ENCODE data around the gene PRKCE. TPM values are rescaled to one million over a fixed set of nuclear protein-coding genes. Genes with fewer than 3 reads are reported as not detected.

PRKCE gene
- total and polyA plus RNA-seq, 4 donors, result 2.5 to 38.6 (median 5.8) TPM

- Histone ChIP-seq H3K9me3 (ENCODE audit: control insufficient read depth in 4 of 4, low read length in 3 of 4) (no peaks in the 10 kb centered on the region), H3K27me3 (ENCODE audit: control insufficient read depth in 4 of 4, insufficient read depth in 4 of 4, low read length in 3 of 4) (no peaks in the 10 kb centered on the region), H3K27ac (ENCODE audit: low read depth in 1 of 2, low read length in 2 of 2) (no peak overlapping the region), H3K4me1 (ENCODE audit: control insufficient read depth in 4 of 4, insufficient read depth in 4 of 4, low read length in 3 of 4) (no peaks in the 10 kb centered on the region), H3K9ac (ENCODE audit: low read depth in 1 of 2, low read length in 2 of 2) (no peak overlapping the region), H3K36me3 (ENCODE audit: control insufficient read depth in 4 of 4, insufficient read depth in 3 of 4, low read depth in 1 of 4, low read length in 3 of 4) (no peaks in the 10 kb centered on the region), H3K4me3 (ENCODE audit: low read depth in 1 of 3, low read length in 3 of 3) (no peak overlapping the region)
- TF ChIP-seq RXRA (IDR thresholded peaks at IDR 0.05) (no peak), HNF4A (conservative IDR thresholded peaks at IDR 0.05) (no peak), ZBTB33 (IDR thresholded peaks at IDR 0.05) (no peak), REST (IDR thresholded peaks at IDR 0.05) (no peak), GABPA (IDR thresholded peaks at IDR 0.05 in 1 of 2, conservative IDR thresholded peaks at IDR 0.05 in 1 of 2) (no peak), RAD21 (IDR thresholded peaks at IDR 0.05) (no peak), HNF4G (IDR thresholded peaks at IDR 0.05) (no peak), TAF1 (conservative IDR thresholded peaks at IDR 0.05) (no peak), JUND (IDR thresholded peaks at IDR 0.05) (no peak), FOXA1 (IDR thresholded peaks at IDR 0.05) (no peak)
- 91% methylated on average over 11 of the region's 11 CpGs for WGBS
- peak; percentile 6 for DNase-seq (ENCODE audit: low spot score)
Observed at GRCh38 chr2:45953376-45954027, 302.0 kb downstream of the PRKCE start.

GRCh38 chr2:45954233-45954850, 302.9 kb downstream of the PRKCE start:
- no peak overlapping the region for H3K9ac ChIP-seq (ENCODE audit: low read depth in 1 of 2, low read length in 2 of 2)
- DNase-seq (ENCODE audit: low spot score), result no peak
- peaks cover 0 to 6% (median 0%) of the 10 kb centered on the region in 4 donors for H3K4me1 ChIP-seq (ENCODE audit: control insufficient read depth in 4 of 4, insufficient read depth in 4 of 4, low read length in 3 of 4)
- WGBS, result 93% methylated on average over 1 of the region's 1 CpG
- TF ChIP-seq ATF3 (IDR thresholded peaks at IDR 0.05), result no peak
- H3K9me3 ChIP-seq (ENCODE audit: control insufficient read depth in 4 of 4, low read length in 3 of 4), result no peaks in the 10 kb centered on the region
- H3K27ac ChIP-seq (ENCODE audit: low read depth in 1 of 2, low read length in 2 of 2), result no peak overlapping the region
- no peaks in the 10 kb centered on the region for H3K36me3 ChIP-seq (ENCODE audit: control insufficient read depth in 4 of 4, insufficient read depth in 3 of 4, low read depth in 1 of 4, low read length in 3 of 4)
- no peaks in the 10 kb centered on the region for H3K27me3 ChIP-seq (ENCODE audit: control insufficient read depth in 4 of 4, insufficient read depth in 4 of 4, low read length in 3 of 4)
- H3K4me3 ChIP-seq (ENCODE audit: low read depth in 1 of 3, low read length in 3 of 3), result no peak overlapping the region

Data from liver (tissue), 9 donors.